Lower leg skin (tissue), 4 donors: ENCODE data around the gene PLXNB3. TPM values are rescaled to one million over a fixed set of nuclear protein-coding genes. Genes with fewer than 3 reads are reported as not detected.

Experiments
- DNase-seq, 2 donors: peaks; one replicate each; pipeline ENCODE4 v3.0.0-alpha.2; 2019; ENCODE audit warnings: low spot score in 2 of 2
- H3K4me3 ChIP-seq: fragments of 200-600 bp; sonication (generic); 2 replicates; pipeline ENCODE4 v1.5.1; 2017; ENCODE audit warnings: mild to moderate bottlenecking, low read depth; ENCODE audit not compliant: poor library complexity, severe bottlenecking
- CTCF ChIP-seq, 3 donors: fragments of 450-650 bp; IDR thresholded peaks; one replicate each; pipeline ENCODE4 v1.5.1; 2016; ENCODE audit warnings: antibody characterized with exemption in 3 of 3, mild to moderate bottlenecking in 3 of 3, moderate library complexity in 2 of 3
- POLR2A ChIP-seq, 2 donors: fragments of 450-650 bp; IDR thresholded peaks; one replicate each; pipeline ENCODE4 v1.6.1; 2016 to 2017; ENCODE audit warnings: antibody characterized with exemption in 2 of 2, mild to moderate bottlenecking in 1 of 2, moderate library complexity in 1 of 2
- WGBS, 2 donors: methylation state at CpG; one replicate each; pipeline ENCODE4 v1.1.5; 2018; 5-methylcytosine and 5-hydroxymethylcytosine counted together
- intact Hi-C: fragments of 100-400 bp; cut with DNase I; formaldehyde crosslinking; loops from one replicate; pipeline ENCODE4 v1.15.0; 2023; ENCODE audit warnings: low total_unique reads
- total RNA-seq, 4 donors: library from RNA; depleted of rRNA; stranded (reverse); fragments of >200 nt; gene quantifications; one replicate each; pipeline ENCODE4 v1.1.0, GENCODE V29; 2016

The PLXNB3 gene
- total RNA-seq, 4 donors from 2014 or later: 10.9 to 21.9 (median 12.3) TPM

DNA sequence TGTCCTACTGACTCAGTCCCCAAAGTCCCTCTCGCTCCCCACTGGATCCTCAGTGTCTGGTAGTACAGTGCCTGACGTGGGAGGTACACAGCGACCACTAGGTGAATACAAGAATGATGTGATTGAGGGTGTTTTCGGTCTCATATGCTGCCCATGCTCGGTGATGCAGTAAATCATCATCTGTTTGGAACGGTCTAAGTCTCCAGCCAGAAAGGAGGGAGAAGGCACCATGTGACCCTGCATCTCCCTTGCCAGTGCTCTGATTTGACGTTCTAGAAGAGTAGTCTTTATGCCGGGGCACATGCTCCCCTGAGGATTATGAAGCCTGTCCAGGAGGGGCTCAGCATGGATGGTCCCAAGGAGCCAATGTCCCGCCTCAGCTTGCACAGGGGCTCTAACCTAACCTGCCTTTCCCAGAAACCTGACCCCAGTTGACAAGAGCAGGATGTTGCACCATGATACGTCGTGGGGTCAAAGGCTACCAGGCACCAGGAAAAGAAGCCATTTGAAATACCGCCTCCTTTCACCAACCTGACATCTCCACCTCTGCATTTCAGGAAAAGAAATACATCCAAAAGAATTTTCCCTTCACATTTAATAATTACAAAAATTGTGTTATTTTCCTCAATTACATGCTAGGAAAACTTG is 13.8 kb upstream of the PLXNB3 start:
- WGBS, 2 donors: 78 to 82% methylated on average over 11 to 12 of the region's 12 CpGs

GRCh38 chrX:153755136-153755535 is 8.9 kb upstream of the PLXNB3 start:
- WGBS, 2 donors: 77 to 94% methylated on average over 1 of the region's 1 CpG
- H3K4me3 ChIP-seq: no peak overlapping the region
- intact Hi-C loops: no loop called here
- no peak for DNase-seq
- no peak for TF ChIP-seq POLR2A (IDR thresholded peaks at IDR 0.05)
- TF ChIP-seq CTCF (IDR thresholded peaks at IDR 0.05): no peak

More for the DNA sequence above, 13.8 kb upstream of the PLXNB3 start:
- no peak overlapping the region for H3K4me3 ChIP-seq
- DNase-seq: no peak
- intact Hi-C loops: no loop called here
- no peak for TF ChIP-seq POLR2A (IDR thresholded peaks at IDR 0.05)
- TF ChIP-seq CTCF (IDR thresholded peaks at IDR 0.05): no peak

DNA sequence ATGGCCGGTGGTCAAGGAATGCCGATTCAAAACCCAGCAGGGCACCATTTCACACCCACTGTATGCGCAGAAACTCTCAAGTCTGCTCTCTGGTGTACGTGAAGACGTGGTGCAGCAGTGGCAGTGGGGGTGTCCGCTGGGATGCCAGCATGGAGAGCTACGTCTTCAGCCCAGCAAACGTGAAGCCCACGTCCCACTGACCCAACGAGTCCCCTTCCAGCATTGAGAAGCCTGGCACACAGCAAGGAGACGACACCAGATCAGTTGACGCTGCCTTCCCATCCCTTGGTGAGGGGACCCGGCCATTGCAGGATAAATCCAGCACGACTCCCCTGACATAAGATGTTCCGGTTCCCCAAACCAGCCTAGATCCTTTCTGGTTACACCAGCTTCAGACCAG is 2.2 kb upstream of the PLXNB3 start:
- no peak for TF ChIP-seq CTCF (IDR thresholded peaks at IDR 0.05)
- no peak for TF ChIP-seq POLR2A (IDR thresholded peaks at IDR 0.05)
- WGBS, 2 donors: 82 to 88% methylated on average over 6 to 14 of the region's 15 CpGs
- intact Hi-C loops: loop anchor here (5.0 kb wide), 1 partner anchor 190 kb away; no protein-coding TSS in a partner anchor
- DNase-seq: no peak
- H3K4me3 ChIP-seq: no peak overlapping the region

- WGBS, 2 donors: 85 to 93% methylated on average over 9 to 14 of the region's 14 CpGs
- intact Hi-C loops: loop anchor here (5.0 kb wide), 1 partner anchor 190 kb away; no protein-coding TSS in a partner anchor
- H3K4me3 ChIP-seq: no peak overlapping the region
- no peak for DNase-seq
- TF ChIP-seq POLR2A (IDR thresholded peaks at IDR 0.05): no peak
- no peak for TF ChIP-seq CTCF (IDR thresholded peaks at IDR 0.05)
Observed at GRCh38 chrX:153762626-153763173, 1.3 kb upstream of the PLXNB3 start.

GRCh38 chrX:153763298-153763932 is 634 bp upstream of the PLXNB3 start:
- TF ChIP-seq CTCF (IDR thresholded peaks at IDR 0.05) (no peak), POLR2A (IDR thresholded peaks at IDR 0.05) (no peak)
- WGBS, 2 donors: 84 to 88% methylated on average over 13 to 18 of the region's 18 CpGs
- H3K4me3 ChIP-seq: no peak overlapping the region
- DNase-seq: no peak
- intact Hi-C loops: loop anchor here (5.0 kb wide), 1 partner anchor 189 kb away; no protein-coding TSS in a partner anchor
